Hematopoietic multipotent progenitor cell (in vitro differentiated cells): ENCODE data around the gene TTYH2. TPM values are rescaled to one million over a fixed set of nuclear protein-coding genes. Genes with fewer than 3 reads are reported as not detected.
"Not testable (repeated sequence)": the region's sequence is repeated elsewhere in the genome, so short reads cannot be mapped to it uniquely, and the experiment has no call there.

Experiments used
- DNase-seq, 3 donors: peaks; one replicate each; pipeline ENCODE4 v3.0.0-alpha.2; 2011 to 2015; ENCODE audit warnings: low read depth in 2 of 3, low spot score in 2 of 3
- total RNA-seq: library from RNA; depleted of rRNA; stranded (reverse); fragments of >200 nt; gene quantifications from one replicate; pipeline ENCODE4 v1.2.3, GENCODE V29; 2012

The TTYH2 gene, protein sequence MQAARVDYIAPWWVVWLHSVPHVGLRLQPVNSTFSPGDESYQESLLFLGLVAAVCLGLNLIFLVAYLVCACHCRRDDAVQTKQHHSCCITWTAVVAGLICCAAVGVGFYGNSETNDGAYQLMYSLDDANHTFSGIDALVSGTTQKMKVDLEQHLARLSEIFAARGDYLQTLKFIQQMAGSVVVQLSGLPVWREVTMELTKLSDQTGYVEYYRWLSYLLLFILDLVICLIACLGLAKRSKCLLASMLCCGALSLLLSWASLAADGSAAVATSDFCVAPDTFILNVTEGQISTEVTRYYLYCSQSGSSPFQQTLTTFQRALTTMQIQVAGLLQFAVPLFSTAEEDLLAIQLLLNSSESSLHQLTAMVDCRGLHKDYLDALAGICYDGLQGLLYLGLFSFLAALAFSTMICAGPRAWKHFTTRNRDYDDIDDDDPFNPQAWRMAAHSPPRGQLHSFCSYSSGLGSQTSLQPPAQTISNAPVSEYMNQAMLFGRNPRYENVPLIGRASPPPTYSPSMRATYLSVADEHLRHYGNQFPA
- total RNA-seq = 13.5 TPM

GRCh38 chr17:74212913-74213791 is at the start of gene TTYH2:
Gene TTYH2 (plus strand): TSS chr17:74213571. CDS start chr17:74213588, 17 bp downstream.
- peak; percentile 49 to 71 (median 63) for DNase-seq

GRCh38 chr17:74163836-74164235 is 49.5 kb upstream of the TTYH2 start:
- no peak for DNase-seq

DNA sequence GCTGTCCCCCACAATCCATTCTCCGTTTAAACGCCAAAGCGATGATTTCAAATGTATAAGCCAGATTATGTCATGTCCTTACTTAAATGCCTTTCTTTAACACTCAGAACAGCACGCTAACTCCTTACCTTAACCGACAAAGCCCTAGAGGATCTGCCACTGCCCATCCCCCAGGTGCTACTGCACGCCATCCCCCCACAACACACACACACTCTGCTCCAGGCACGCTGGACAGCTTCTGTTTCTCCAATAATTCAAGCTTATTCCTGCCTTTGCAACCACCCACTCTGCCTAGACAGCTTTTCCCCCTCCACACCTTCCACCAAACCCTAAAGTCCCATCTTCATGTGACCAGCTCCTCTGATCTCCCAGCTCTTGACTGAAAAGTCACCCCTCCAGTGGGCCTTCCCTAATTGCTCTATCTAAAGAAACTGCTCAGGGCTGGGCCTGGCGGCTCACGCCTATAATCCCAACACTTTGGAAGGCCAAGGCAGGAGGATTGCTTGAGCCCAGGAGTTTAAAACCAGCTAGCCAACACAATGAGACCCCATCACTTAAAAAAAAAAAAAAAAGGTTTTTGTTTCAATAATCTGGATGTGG is 48.8 kb upstream of the TTYH2 start:
- DNase-seq = no peak

- DNase-seq = no peak
These were observed 47.5 kb upstream of the TTYH2 start for GRCh38 chr17:74165797-74166365.

DNA sequence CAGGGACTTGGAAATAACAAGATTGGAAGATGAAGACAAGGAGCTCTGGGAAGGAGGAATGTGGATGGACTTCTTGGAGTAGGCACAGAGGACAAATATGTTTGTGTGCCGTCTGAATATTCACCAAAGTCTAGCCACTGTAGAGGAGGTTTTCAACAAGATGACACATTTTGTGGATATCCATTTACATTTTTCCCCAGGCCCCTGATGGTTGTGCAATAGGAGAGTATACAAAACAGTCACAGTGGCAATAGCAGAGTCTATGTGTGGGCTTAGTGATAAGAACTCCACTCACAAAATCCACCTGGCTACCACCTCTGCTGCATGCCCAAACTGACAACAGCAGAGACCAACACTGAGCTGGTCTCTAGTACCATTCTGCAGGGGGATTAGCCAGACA is 42.4 kb upstream of the TTYH2 start:
- DNase-seq = no peak

GRCh38 chr17:74172700-74173099 is 40.7 kb upstream of the TTYH2 start:
- no peak for DNase-seq

- DNase-seq = peak in 2 of 3 donors; percentile 49 to 78
These were observed 36.8 kb upstream of the TTYH2 start for GRCh38 chr17:74176546-74177001.

DNA sequence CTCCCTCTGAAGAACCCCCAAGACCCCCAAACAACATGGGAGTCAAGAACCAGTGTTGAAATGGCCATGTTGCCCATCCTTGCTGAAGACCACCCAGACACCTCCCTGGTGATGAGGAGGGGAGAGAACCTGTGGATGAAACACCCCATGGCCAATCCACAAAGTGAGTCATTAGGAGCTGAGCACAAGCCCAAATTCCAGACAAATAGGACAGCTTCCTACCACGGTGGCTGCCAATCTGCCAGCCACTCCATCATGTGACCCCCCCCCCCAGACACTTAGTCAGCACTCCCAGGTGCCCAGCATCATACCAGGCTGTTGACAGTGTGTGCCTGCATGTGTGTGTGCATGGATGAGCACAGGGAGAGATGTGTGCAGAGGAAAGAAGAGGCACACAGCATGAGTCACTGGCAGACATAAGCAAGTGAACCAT is 36.3 kb upstream of the TTYH2 start:
- no peak for DNase-seq

DNA sequence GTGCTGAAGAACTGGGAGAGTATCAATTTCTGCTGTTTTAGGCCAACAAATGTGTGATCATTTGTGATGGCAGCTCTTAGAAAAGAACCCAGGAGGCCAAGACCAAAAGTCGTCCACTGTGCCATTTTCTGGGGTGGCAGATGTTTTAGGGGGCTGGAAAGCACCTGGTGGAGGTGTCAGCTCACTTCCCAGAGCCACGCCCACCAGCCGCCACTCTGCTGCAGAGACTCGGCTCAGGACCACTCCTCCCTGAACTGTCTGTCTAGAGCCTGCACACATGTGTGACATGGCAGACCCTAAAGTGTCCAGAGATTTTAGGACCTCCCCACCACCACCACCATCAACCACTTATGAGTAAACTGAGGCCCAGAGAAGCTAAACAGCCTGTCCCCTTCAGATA is 33.8 kb upstream of the TTYH2 start:
- DNase-seq = no peak

GRCh38 chr17:74180336-74180735 is 33.0 kb upstream of the TTYH2 start:
- DNase-seq = no peak

DNA sequence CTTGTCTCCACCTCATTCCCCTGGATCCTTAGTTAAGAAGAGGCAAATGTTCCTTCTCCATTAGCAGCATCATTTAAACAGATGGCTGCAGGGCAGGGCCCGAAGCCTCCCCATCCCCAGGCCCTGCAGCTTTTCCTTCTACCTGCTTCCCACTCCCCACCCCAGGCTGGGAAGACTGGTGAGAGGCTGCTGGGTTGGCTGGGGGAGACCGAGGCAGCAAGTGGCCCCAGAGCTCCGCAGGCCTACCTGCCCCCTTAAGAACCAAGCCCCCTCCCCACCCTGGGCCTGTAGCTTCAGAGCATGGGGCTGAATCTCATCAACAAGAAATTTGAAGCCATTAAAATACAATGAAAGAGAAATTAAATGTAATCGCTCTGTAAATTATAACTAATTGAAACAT is 32.0 kb upstream of the TTYH2 start:
- no peak for DNase-seq

- DNase-seq = no peak
These were observed 31.2 kb upstream of the TTYH2 start for GRCh38 chr17:74182041-74182723.

DNA sequence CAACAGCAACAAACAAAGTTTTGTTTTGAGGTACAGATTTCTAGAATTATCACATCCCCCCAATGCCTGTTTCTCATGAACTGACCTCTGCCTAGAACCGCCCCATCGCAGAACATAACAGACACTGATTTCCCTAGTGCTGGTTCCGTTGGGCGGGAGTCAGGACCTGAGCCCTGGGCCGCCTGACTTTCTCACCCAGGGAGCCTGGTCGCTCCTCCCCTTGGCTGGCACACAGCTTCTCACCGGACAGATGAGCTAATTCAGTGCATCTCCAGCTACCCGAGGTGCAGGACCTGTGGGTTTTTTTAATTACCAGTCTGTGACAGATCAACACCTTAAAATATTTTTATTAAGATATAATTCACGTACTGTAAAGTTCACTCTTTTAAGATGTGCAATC is 30.0 kb upstream of the TTYH2 start:
- no peak for DNase-seq

DNA sequence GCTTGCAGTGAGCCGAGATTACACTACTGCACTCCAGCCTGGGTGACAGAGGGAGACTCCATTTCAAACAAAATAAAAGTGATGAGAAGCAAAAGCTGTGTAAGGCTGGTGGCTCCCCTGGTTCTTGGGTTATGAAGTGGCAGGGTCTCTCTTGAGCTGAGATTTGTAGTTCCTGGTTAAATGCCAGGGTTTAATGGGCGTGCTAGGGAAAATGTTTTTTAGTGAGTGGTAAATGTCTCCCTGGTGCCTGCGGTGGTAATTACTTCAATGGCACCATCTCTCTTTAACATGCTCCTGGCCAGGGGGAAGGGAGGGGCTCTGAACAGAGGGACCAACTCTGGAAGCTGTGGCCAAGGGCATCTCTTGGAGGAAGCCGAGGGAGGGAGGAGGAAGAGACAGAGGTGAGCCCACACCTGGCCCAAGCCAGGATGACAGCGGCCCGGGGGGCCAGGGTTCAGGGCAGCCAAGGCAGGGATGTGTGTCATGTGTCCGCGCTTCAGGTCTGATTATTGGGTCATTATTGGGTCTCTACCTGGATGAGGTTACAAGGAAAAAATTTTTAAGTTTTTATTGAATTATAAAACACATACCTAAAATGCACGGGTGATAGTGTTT is 27.7 kb upstream of the TTYH2 start:
- no peak for DNase-seq

GRCh38 chr17:74186498-74186897 is 26.9 kb upstream of the TTYH2 start:
- no peak for DNase-seq

GRCh38 chr17:74187761-74188160 is 25.6 kb upstream of the TTYH2 start:
- no peak for DNase-seq

- not testable (repeated sequence) for DNase-seq
These were observed 24.7 kb upstream of the TTYH2 start for GRCh38 chr17:74188687-74189086.

GRCh38 chr17:74190154-74190553 is 23.2 kb upstream of the TTYH2 start:
- DNase-seq = peak in 1 of 3 donors; percentile 68

DNA sequence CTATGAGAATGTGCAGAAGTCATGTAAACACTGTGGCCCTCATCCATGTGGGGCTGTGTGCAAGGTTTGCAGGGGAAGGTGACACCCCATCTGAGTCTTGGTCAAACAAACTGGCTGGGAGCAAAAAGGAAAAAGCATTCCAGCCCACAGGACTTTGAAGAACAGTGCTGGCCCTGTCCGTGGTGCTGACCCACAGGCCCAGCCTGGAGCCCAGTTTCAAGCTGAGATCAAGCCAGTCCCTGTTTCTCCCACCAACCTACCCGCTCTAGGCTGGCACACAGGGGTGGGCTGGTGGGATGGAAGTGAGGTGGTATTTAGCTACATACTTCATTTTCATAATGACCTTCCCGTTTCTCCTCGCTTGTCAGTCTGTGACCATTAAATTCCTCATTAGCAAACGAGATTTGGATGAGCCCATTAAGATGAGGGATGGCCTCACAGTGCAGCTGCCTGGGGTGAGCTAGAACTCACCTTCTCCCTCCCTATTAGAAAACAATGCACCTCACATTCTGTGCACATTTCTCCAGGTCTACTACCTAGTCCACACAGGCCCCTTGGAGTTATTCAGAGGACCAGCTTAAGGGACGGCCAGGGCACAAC is 22.5 kb upstream of the TTYH2 start:
- DNase-seq = no peak
